Gastrocnemius medialis (tissue), 4 donors: ENCODE results near the gene PRSS48.

Experiments used
- CTCF ChIP-seq, 5 experiments: fragments of 450-650 bp in 3 of 5; fragments of 200-600 bp in 2 of 5; sonication (generic) in 2 of 5; IDR thresholded peaks in 4 of 5; conservative IDR thresholded peaks in 1 of 5; 1 replicate in 4 of 5; 2 replicates in 1 of 5; pipeline ENCODE4 v1.5.1; 2016 to 2019; ENCODE audit warnings: antibody characterized with exemption in 5 of 5, mild to moderate bottlenecking in 3 of 5, moderate library complexity in 3 of 5
- POLR2A ChIP-seq, 2 donors: fragments of 450-650 bp; IDR thresholded peaks; one replicate each; pipeline ENCODE4 v1.6.1; 2017; ENCODE audit warnings: antibody characterized with exemption in 2 of 2, mild to moderate bottlenecking in 2 of 2, moderate library complexity in 2 of 2

GRCh38 chr4:151339467-151339866 is 62.5 kb downstream of the PRSS48 start:
- TF ChIP-seq CTCF (IDR thresholded peaks at IDR 0.05 in 4 of 5, conservative IDR thresholded peaks at IDR 0.05 in 1 of 5), result no peak
- TF ChIP-seq POLR2A (IDR thresholded peaks at IDR 0.05), result no peak
